ENCODE data around the gene RPRD1A.
A peak's percentile ranks its signal among the peaks of the same experiment; 100 is the strongest.
"Not testable (repeated sequence)": the region's sequence is repeated elsewhere in the genome, so short reads cannot be mapped to it uniquely, and the experiment has no call there.

Gene RPRD1A

GRCh38 chr18:36023336-36023735, 44.0 kb downstream of the RPRD1A start:
- no peak for DNase-seq

GRCh38 chr18:36020174-36020711, 47.1 kb downstream of the RPRD1A start:
- no peak for DNase-seq

GRCh38 chr18:36017232-36017631, 50.1 kb downstream of the RPRD1A start:
- no peak for DNase-seq

GRCh38 chr18:36015629-36016028, 51.7 kb downstream of the RPRD1A start:
- DNase-seq, result no peak

GRCh38 chr18:36012891-36013290, 54.5 kb downstream of the RPRD1A start:
- DNase-seq, result no peak

GRCh38 chr18:36009214-36009613, 58.1 kb downstream of the RPRD1A start:
- DNase-seq, result no peak

- no peak for DNase-seq
Measured at GRCh38 chr18:36006997-36007396, 60.4 kb downstream of the RPRD1A start.

- DNase-seq, result no peak
Measured at GRCh38 chr18:35999925-36000324, 67.4 kb downstream of the RPRD1A start.

- no peak for DNase-seq
Measured at GRCh38 chr18:35998967-35999366, 68.4 kb downstream of the RPRD1A start.

- no peak for DNase-seq
Measured at GRCh38 chr18:35993013-35993412, 74.3 kb downstream of the RPRD1A start.

GRCh38 chr18:35991696-35992095, 75.7 kb downstream of the RPRD1A start:
- peak; percentile 65 for DNase-seq

- DNase-seq, result no peak
Measured at GRCh38 chr18:35983818-35984217, 83.5 kb downstream of the RPRD1A start.

GRCh38 chr18:35983147-35983546, 84.2 kb downstream of the RPRD1A start:
- no peak for DNase-seq

GRCh38 chr18:35982409-35983114, 84.8 kb downstream of the RPRD1A start:
- no peak for DNase-seq

GRCh38 chr18:35979112-35979511, 88.2 kb downstream of the RPRD1A start:
- DNase-seq, result no peak

- DNase-seq, result no peak
Measured at GRCh38 chr18:35974181-35974580, 93.2 kb downstream of the RPRD1A start.

- no peak for DNase-seq
Measured at GRCh38 chr18:35973650-35974049, 93.7 kb downstream of the RPRD1A start.

GRCh38 chr18:35972197-35973000, 95.0 kb downstream of the RPRD1A start, which contains the start of gene RMP24:
TSS of gene RMP24 (plus strand) at chr18:35972679.
- DNase-seq, result peak; percentile 82

- DNase-seq, result no peak
Measured at GRCh38 chr18:35971661-35972196, 95.6 kb downstream of the RPRD1A start.

- no peak for DNase-seq
Measured at GRCh38 chr18:35969676-35970075, 97.7 kb downstream of the RPRD1A start.

- no peak for DNase-seq
Measured at GRCh38 chr18:35968278-35968880, 99.0 kb downstream of the RPRD1A start.

GRCh38 chr18:35967866-35968265, 99.5 kb downstream of the RPRD1A start:
- DNase-seq, result not testable (repeated sequence)

GRCh38 chr18:35964319-35964718, 103.0 kb downstream of the RPRD1A start:
- DNase-seq, result no peak

Data from NCI-H1048 (cell line).